GM18502 (cell line): ENCODE measurements around the gene GAPDH.
"Not testable (repeated sequence)": the region's sequence is repeated elsewhere in the genome, so short reads cannot be mapped to it uniquely, and the experiment has no call there.

ENCODE experiments used
- ATAC-seq: cut with Tn5 transposase; IDR thresholded peaks from one replicate; pipeline ENCODE4 v1.9.1; 2021; ENCODE audit warnings: mild to moderate bottlenecking; ENCODE audit not compliant: unreplicated experiment, poor library complexity

Gene GAPDH

GRCh38 chr12:6533923-6534694 lies at the start of gene GAPDH:
Gene GAPDH, plus strand, starts transcription at chr12:6534517. Its CDS starts 316 bp downstream, at chr12:6534833.
- ATAC-seq = peak; percentile 59

GRCh38 chr12:6488240-6488639 lies 46.1 kb upstream of the GAPDH start:
- ATAC-seq = no peak

GRCh38 chr12:6489449-6489848 lies 44.9 kb upstream of the GAPDH start:
- no peak for ATAC-seq

GRCh38 chr12:6490673-6491072 lies 43.6 kb upstream of the GAPDH start:
- ATAC-seq = not testable (repeated sequence)

GRCh38 chr12:6492838-6493496 lies 41.4 kb upstream of the GAPDH start, which contains the start of gene MRPL51:
Gene MRPL51, minus strand, starts transcription at chr12:6493262. Its CDS starts 126 bp downstream, at chr12:6493136.
- ATAC-seq = peak; percentile 60

DNA sequence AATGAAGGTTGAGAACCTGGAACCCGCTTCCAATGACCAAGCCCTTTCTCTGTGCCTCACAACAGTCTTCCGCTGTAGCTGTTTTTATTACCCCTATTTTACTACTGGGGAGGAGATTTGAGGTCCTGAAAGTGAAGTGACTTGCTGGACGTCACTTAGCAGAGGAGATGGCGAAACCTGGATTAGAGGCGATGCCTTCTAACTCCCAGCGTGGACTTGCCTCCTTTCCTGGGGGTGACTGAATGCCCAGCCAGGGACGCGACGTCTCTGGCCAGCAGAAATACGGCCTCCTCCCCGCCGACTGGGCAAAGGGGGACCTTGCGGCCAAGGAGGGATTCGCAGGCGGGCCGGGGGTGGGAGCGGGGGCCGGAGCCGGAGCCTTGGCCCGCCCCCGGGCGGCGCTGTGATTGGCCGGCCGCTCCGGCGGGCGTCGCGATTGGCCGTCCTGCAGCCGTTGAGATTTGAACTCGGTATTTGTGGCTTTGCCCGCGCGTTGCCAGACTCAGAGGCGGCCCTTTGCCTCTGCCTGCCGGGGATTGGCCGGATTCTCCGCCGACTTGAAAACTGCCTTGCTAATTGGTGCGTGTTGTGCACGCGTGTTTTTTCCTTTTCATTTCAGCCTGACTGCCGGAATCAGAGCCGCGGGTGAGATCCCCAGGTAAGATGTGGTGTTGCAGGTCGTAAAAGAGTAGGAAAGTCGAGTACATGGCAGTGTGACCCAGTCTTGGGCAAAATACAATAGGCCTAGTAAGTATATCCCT lies 40.6 kb upstream of the GAPDH start, which contains the start of gene NCAPD2:
TSS of gene NCAPD2 (plus strand) at position 606 of the 761 bp plus-strand sequence. CDS start 997 bp downstream, outside the sequence.
- peak; percentile 85 for ATAC-seq

DNA sequence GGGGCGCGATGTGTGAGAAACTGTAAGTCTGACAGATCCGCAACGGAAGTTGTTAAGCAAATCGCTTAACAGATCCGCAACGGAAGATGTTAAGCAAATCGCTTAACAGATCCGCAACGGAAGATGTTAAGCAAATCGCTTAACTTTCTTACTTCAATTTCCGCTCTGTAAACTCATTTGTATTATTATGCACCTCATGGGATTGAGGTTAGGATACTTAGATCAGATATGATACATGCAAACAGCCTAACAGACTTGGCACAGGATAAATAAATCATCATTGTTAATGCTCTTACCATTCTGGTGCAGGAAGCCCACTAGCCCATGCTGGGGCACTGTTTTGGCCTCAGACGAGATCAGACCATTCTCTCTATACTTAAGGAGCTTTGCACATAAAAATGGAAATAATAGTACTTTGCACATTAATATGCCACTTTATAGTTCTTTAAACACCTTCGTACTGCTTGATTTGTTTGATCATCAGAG lies 40.0 kb upstream of the GAPDH start:
- ATAC-seq = no peak

GRCh38 chr12:6494968-6495367 lies 39.3 kb upstream of the GAPDH start:
- no peak for ATAC-seq

DNA sequence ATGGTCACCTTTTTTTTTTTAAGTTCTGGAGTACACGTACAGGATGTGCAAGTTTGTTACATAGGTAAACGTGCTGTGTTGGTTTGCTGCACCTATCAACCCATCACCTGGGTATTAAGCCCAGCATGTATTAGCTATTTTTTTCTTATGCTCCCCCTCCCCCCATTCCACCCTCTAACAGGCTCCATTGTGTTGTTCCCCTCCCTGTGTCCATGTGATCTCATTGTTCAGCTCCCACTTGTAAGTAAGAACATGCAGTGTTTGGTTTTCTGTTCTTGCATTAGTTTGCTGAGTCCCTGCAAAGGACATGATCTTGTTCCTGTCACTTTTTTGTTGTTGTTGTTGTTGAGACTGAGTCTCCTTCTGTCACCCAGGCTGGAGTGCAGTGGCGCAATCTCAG lies 37.0 kb upstream of the GAPDH start:
- not testable (repeated sequence) for ATAC-seq

GRCh38 chr12:6500466-6500865 lies 33.9 kb upstream of the GAPDH start:
- ATAC-seq = no peak

- ATAC-seq = no peak
These were observed 27.0 kb upstream of the GAPDH start for GRCh38 chr12:6507102-6507998.

DNA sequence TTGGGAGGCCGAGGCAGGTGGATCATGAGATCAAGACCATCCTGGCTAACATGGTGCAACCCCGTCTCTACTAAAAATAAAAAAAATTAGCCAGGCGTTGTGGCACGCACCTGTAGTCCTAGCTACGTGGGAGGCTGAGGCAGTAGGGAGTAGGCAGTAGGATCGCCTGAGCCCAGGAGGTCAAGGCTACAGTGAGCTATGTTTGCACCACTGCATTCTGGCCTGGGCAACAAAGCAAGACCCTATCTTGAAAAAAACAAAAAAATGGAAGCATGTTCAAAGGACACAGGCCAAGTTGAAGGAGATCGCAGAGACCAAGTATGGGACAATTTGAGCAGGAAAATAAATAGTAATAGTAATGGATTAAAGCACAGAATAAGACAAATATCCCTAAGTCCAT lies 26.2 kb upstream of the GAPDH start:
- ATAC-seq = no peak

DNA sequence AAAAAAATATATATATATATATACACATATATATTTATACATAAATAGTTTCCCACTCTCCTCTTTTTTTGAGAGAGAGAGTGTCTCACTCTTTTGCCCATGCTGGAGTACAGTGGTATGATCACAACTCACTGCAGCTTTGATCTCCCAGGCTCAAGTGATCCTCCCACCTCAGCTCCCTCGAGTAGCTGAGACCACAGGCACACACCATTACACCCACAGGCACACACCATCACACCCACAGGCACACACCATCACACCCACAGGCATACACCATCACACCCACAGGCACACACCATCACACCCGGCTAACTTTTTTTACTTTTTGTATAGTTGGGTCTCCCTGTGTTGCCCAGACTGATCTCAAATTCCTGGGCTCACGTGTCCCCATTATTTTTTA lies 14.1 kb upstream of the GAPDH start:
- ATAC-seq = no peak

DNA sequence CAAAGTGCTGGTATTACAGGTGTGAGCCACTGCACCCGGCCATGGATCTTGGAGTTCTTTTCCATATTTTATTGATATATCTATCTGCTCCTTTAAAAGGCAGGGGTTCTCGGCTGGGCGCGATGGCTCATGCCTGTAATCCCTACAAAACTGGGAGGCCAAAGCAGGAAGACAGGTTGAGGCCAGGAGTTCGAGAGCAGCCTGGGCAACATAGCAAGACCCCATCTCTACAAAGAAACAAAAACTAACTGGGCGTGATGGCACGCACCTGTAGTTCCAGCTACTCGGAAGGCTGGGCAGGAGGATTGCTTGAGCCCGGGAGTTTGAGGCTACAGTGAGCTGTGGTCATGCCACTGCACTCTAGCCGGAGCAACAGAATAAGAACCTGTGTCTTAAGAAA lies 12.1 kb upstream of the GAPDH start:
- no peak for ATAC-seq

DNA sequence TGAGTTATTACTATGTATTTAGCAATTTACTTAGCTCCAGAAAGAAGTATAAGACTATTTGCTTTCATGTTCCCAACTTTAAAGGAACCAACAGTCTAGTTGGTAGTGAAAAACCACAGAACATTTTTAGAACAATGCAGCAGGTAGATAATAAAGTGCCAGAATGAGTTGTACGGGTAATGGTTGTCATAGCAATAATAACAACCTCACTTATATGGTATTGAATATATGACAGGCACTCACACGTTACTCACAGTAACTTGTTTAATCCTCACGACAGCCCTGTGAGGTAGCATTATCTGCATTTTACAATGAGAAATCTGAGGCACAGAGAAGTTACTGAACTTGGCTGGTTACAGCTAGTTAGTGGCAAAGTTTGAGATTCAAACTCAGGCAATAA lies 10.6 kb upstream of the GAPDH start:
- no peak for ATAC-seq

DNA sequence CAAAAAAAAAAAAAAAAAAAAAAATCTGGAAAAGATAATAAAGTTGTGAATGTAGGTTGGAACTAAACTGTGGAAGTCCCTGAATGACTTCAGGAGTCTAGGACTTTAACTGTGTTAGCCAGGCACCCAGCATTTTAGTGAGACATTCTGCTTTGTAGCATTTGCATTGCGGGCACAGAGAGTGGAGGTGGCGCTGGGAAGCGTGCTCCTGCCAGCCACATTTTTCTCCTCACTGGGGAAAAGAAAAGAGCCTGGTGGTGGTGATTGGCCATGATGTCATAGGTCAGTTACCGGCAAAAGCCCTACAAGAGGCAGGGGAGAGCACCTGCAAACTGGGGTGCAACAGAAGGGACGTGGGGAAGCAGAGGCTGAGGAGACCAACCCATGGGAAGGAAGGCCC lies 9.7 kb upstream of the GAPDH start:
- no peak for ATAC-seq

DNA sequence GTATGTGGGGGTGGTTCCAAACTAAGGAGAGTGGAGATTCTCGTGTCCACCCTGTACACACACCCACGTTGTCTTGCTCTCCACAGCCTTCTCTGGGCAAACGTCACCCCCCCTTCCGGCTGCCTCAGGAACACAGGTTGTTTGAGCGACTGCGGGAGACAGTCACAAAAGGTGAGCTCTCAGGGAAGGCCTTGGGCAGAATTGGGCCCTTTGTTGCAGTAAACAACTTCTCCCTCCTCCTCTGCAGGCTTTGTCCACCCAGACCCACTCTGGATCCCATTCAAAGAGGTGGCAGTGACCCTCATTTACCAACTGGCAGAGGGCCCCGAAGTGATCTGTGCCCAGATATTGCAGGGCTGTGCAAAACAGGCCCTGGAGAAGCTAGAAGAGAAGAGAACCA lies 8.1 kb upstream of the GAPDH start:
- ATAC-seq = no peak

DNA sequence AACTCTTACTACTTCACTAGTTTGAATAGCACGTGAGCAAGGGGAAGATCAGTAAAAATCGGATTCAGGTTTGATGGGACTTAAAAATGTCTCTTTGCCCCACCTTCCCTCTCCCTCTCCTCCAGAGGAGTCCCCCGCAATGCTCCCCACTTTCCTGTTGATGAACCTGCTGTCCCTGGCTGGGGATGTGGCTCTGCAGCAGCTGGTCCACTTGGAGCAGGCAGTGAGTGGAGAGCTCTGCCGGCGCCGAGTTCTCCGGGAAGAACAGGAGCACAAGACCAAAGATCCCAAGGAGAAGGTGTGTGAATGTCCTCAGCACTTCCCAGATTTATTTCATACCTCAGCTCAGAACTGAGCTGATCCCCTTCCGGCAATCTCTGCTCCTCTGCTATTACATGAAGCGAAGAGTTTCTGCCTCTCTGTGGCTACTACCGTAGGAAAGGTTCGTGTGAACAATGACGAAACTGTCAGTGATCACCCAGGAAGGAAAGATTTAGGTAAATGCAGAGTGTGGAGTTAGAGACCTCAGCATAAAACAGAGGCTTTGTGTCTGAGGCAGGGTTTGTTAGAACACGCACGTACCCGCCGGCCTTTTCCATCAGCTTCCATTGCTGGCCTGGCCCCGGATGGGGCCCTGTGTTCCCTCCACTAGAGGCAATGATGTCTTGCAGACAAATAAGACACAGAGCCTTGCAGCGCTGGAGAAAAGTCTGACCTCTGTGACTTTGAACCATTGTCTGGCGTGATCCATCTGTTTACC lies 7.4 kb upstream of the GAPDH start:
- no peak for ATAC-seq

DNA sequence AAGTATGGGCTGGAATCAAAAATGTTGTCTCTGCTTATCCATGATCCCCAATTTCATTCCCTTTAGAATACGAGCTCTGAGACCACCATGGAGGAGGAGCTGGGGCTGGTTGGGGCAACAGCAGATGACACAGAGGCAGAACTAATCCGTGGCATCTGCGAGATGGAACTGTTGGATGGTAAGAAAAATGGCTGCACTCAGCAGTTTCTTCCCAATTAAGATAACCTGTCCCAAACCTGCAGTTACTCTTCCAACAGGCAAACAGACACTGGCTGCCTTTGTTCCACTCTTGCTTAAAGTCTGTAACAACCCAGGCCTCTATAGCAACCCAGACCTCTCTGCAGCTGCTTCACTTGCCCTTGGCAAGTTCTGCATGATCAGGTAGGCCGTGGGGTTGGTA lies 6.6 kb upstream of the GAPDH start:
- no peak for ATAC-seq
